Stomach (tissue), 9 donors: ENCODE data around the gene LORICRIN. TPM values are rescaled to one million over a fixed set of nuclear protein-coding genes. Genes with fewer than 3 reads are reported as not detected.
A peak's percentile ranks its signal among the peaks of the same experiment; 100 is the strongest.

Experiments
- DNase-seq, 2 donors: peaks; one replicate each; pipeline versions ENCODE4 v3.0.0 to v3.0.0-alpha.2; 2013 to 2019
- H3K27ac ChIP-seq, 5 donors: fragments of 200-600 bp in 4 of 5; sonication (generic) in 4 of 5; one replicate each; pipeline ENCODE4 v1.5.1; 2013 to 2019; ENCODE audit warnings: mild to moderate bottlenecking in 1 of 5, moderate library complexity in 1 of 5
- H3K27me3 ChIP-seq, 3 donors: fragments of 200-600 bp; sonication (generic); one replicate each; pipeline ENCODE4 v1.5.1; 2017 to 2019; ENCODE audit warnings: mixed run types in 1 of 3
- H3K36me3 ChIP-seq, 4 donors: fragments of 200-600 bp; sonication (generic); 1 replicate in 3 of 4; 2 replicates in 1 of 4; pipeline ENCODE4 v1.5.1; 2016 to 2019
- H3K4me1 ChIP-seq, 4 donors: fragments of 200-600 bp; sonication (generic); one replicate each; pipeline ENCODE4 v1.5.1; 2016 to 2019
- H3K4me3 ChIP-seq, 4 donors: fragments of 200-600 bp; sonication (generic) in 3 of 4; one replicate each; pipeline ENCODE4 v1.5.1; 2016 to 2019; ENCODE audit warnings: mild to moderate bottlenecking in 1 of 4
- H3K9me3 ChIP-seq, 4 donors: fragments of 200-600 bp; sonication (generic); one replicate each; pipeline ENCODE4 v1.5.1; 2016 to 2019
- EP300 ChIP-seq: sonication (generic); formaldehyde crosslinking; IDR thresholded peaks from one replicate; pipeline ENCODE4 v1.6.1; 2017; ENCODE audit warnings: antibody characterized with exemption
- POLR2A ChIP-seq, 4 donors: fragments of 450-650 bp; IDR thresholded peaks; one replicate each; pipeline ENCODE4 v1.6.1; 2016; ENCODE audit warnings: antibody characterized with exemption in 4 of 4, control low read depth in 2 of 4, mild to moderate bottlenecking in 1 of 4, moderate library complexity in 1 of 4
- POLR2AphosphoS5 ChIP-seq, 3 donors: sonication (generic); formaldehyde crosslinking; IDR thresholded peaks; one replicate each; pipeline ENCODE4 v1.6.1; 2016; ENCODE audit warnings: antibody characterized with exemption in 3 of 3
- WGBS, 5 donors: extraction: QIAGEN DNeasy Blood & Tissue Kit in 3 of 5; methylation state at CpG; one replicate each; pipeline versions ENCODE4 v1.1.5 to v1.1.7; 2013 to 2018; 5-methylcytosine and 5-hydroxymethylcytosine counted together
- intact Hi-C: fragments of 100-400 bp; cut with DNase I; formaldehyde crosslinking; loops from one replicate; pipeline ENCODE4 v1.15.1; 2023; ENCODE audit warnings: low total_unique reads
- polyA plus RNA-seq, 3 donors: library from polyadenylated mRNA; stranded (reverse); fragments of 200-250 nt; gene quantifications; one replicate each; pipeline ENCODE4 v1.2.3, GENCODE V29; 2013
- total RNA-seq, 5 donors: library from RNA; depleted of rRNA; stranded (reverse); fragments of >200 nt; gene quantifications; one replicate each; pipeline versions ENCODE4 v1.1.0 to v1.2.3, GENCODE V29; 2014 to 2016
- TF ChIP-seq, protein P1 (sequence below), 7 experiments: fragments of 450-650 bp in 4 of 7; fragments of 200-600 bp in 3 of 7; sonication (generic) in 3 of 7; IDR thresholded peaks; one replicate each; pipeline ENCODE4 v1.5.1; 2016 to 2019; ENCODE audit warnings: antibody characterized with exemption in 7 of 7, control low read depth in 2 of 7, mild to moderate bottlenecking in 1 of 7
- donor health status: healthy with polysubstance abuse.
- donor health status: Bipolar disorder and iron deficiency.
- donor health status: healthy.

The LORICRIN gene
- total and polyA plus RNA-seq, 8 donors: not detected

DNA sequence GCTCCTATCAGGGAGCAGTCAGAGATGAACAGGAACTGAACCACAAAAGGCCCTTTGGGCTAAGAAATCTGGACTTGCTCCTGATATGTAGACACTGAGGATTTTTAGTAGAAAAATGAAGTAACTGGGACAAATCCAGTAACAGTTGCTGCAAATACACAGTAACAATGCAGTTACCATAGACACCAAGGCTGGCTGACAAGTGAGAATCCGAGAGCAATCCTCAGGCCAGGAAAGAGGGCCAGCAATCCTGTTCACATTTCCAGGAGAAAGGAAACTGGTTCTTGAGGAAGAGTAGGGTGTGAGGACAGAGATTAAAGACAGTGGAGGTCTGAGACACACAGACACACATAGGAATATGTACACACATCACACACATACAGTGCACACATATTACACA lies 9.3 kb upstream of the LORICRIN start:
- TF ChIP-seq, protein P1, sequence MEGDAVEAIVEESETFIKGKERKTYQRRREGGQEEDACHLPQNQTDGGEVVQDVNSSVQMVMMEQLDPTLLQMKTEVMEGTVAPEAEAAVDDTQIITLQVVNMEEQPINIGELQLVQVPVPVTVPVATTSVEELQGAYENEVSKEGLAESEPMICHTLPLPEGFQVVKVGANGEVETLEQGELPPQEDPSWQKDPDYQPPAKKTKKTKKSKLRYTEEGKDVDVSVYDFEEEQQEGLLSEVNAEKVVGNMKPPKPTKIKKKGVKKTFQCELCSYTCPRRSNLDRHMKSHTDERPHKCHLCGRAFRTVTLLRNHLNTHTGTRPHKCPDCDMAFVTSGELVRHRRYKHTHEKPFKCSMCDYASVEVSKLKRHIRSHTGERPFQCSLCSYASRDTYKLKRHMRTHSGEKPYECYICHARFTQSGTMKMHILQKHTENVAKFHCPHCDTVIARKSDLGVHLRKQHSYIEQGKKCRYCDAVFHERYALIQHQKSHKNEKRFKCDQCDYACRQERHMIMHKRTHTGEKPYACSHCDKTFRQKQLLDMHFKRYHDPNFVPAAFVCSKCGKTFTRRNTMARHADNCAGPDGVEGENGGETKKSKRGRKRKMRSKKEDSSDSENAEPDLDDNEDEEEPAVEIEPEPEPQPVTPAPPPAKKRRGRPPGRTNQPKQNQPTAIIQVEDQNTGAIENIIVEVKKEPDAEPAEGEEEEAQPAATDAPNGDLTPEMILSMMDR (IDR thresholded peaks at IDR 0.05): no peak
- TF ChIP-seq EP300 (no peak), POLR2AphosphoS5 (IDR thresholded peaks at IDR 0.05) (no peak), POLR2A (IDR thresholded peaks at IDR 0.05) (no peak)
- 46 to 58% (median 53%) methylated on average over 1 of the region's 1 CpG for WGBS, 5 donors
- intact Hi-C loops: no loop called here

DNA sequence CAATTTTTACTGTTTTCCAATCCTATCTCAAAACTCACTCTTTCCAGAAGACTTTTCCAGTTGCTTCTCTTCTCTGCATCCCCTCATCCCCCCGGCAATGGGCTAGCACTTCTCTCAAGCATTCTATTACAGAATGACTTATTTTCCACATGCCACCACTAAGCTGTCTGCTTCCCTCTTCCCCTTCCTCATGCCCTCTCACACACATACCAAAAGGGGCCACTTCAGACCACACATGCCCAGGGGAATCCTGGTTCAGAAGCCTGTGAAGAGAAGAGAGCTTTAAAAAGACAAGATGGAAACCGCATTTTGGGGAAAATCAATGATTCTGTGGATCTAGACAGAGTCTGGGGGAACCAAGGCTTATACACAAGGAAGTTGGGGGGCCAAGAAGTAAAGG lies 8.4 kb upstream of the LORICRIN start:
- Histone ChIP-seq H3K27me3 (peaks cover 0 to 54% (median 0%) of the 10 kb centered on the region in 3 donors), H3K36me3 (no peaks in the 10 kb centered on the region), H3K4me3 (no peak overlapping the region), H3K27ac (no peak overlapping the region), H3K4me1 (no peaks in the 10 kb centered on the region), H3K9me3 (no peaks in the 10 kb centered on the region)
- no peak for TF ChIP-seq POLR2AphosphoS5 (IDR thresholded peaks at IDR 0.05)
- TF ChIP-seq EP300: no peak
- no peak for TF ChIP-seq POLR2A (IDR thresholded peaks at IDR 0.05)
- TF ChIP-seq, protein P1 (IDR thresholded peaks at IDR 0.05): no peak
- WGBS, 5 donors: 78 to 91% (median 81%) methylated on average over 2 of the region's 2 CpGs
- DNase-seq: no peak
- intact Hi-C loops: no loop called here

More for the DNA sequence above, 9.3 kb upstream of the LORICRIN start:
- no peak overlapping the region for H3K27ac ChIP-seq
- H3K9me3 ChIP-seq: no peaks in the 10 kb centered on the region
- peak in 1 of 2 donors; percentile 54 for DNase-seq
- H3K4me3 ChIP-seq: no peak overlapping the region
- H3K4me1 ChIP-seq: no peaks in the 10 kb centered on the region
- H3K27me3 ChIP-seq: peaks cover 0 to 50% (median 0%) of the 10 kb centered on the region in 3 donors
- no peaks in the 10 kb centered on the region for H3K36me3 ChIP-seq

DNA sequence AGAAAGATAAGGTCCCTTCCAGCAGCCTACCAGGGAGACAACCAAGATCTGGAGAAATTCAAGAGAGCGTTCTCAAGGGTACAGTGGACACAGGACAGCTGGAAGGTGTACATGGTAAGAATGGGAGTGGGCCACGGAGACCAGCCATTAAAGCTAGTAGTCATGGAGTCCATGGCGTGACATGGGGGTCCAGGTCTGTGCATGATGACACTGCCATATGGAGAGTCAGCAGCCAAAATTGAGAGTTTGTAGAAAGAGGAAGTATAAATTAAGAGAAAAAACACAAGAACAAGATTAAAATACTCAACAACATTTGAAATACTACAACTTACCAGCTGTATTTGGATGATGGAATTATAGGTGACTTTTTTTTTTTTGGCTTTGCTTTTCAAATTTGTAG lies 7.9 kb upstream of the LORICRIN start:
- Histone ChIP-seq H3K4me3 (no peak overlapping the region), H3K27me3 (peaks cover 0 to 53% (median 0%) of the 10 kb centered on the region in 3 donors), H3K27ac (no peak overlapping the region), H3K36me3 (no peaks in the 10 kb centered on the region), H3K9me3 (no peaks in the 10 kb centered on the region), H3K4me1 (no peaks in the 10 kb centered on the region)
- intact Hi-C loops: no loop called here
- TF ChIP-seq POLR2A (IDR thresholded peaks at IDR 0.05) (no peak), EP300 (no peak), POLR2AphosphoS5 (IDR thresholded peaks at IDR 0.05) (no peak)
- TF ChIP-seq, protein P1 (IDR thresholded peaks at IDR 0.05): no peak
- 76 to 92% (median 80%) methylated on average over 3 of the region's 3 CpGs for WGBS, 5 donors
- DNase-seq: no peak

DNA sequence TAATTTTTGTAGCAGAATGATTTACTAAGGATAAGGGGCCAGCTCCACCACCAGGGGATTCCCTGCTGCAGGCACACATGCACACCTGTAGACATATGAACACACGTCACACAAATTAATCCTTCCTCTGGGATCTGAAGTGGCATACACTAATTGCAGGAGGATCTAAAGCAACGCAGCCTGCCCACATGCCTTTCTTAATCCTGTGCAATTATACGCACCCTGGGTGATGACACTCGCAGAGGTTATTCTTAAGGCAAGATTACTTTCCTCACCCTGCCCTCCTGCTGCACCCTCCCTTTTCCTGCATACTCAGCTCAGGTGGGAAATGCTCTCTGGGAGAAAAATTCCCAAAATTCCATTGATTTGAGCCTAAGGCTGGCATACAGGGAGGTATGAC lies 7.5 kb upstream of the LORICRIN start:
- no peak for DNase-seq
- H3K36me3 ChIP-seq: no peaks in the 10 kb centered on the region
- H3K4me3 ChIP-seq: no peak overlapping the region
- TF ChIP-seq, protein P1 (IDR thresholded peaks at IDR 0.05): no peak
- TF ChIP-seq POLR2AphosphoS5 (IDR thresholded peaks at IDR 0.05) (no peak), POLR2A (IDR thresholded peaks at IDR 0.05) (no peak), EP300 (no peak)
- no peaks in the 10 kb centered on the region for H3K4me1 ChIP-seq
- H3K9me3 ChIP-seq: no peaks in the 10 kb centered on the region
- intact Hi-C loops: no loop called here
- WGBS, 5 donors: 70 to 88% (median 84%) methylated on average over 4 of the region's 4 CpGs
- H3K27ac ChIP-seq: no peak overlapping the region
- H3K27me3 ChIP-seq: peaks cover 0 to 49% (median 0%) of the 10 kb centered on the region in 3 donors
